GM12878 (cell line): ENCODE measurements around the gene RER1. TPM values are rescaled to one million over a fixed set of nuclear protein-coding genes. Genes with fewer than 3 reads are reported as not detected.

Experiments used
- ATAC-seq: fragments of 200-7000 bp; cut with Tn5 transposase; 3 replicates; pipeline ENCODE4 v1.9.1; 2020; ENCODE audit warnings: mild to moderate bottlenecking, moderate library complexity
- BruUV-seq: library from RNA; stranded (reverse); fragments of 400-500 nt; replicated peaks from 2 replicates; lab custom pipeline; 2021; lab: Mats Ljungman, UMichigan
- CTCF ChIA-PET: fragments of 300-600 bp; sonication (Branson Sonifier 250); formaldehyde crosslinking; extraction: SDS; loops from one replicate; lab custom pipeline; 2021; ENCODE audit warnings: inconsistent platforms; lab: Yijun Ruan, JAX
- POLR2A ChIA-PET: fragments of 350-600 bp; formaldehyde crosslinking; extraction: SDS; loops from one replicate; lab custom pipeline; 2021; ENCODE audit warnings: inconsistent platforms; lab: Charles Lee
- RAD21 ChIA-PET: fragments of 300-600 bp; sonication (Branson Sonifier 250); formaldehyde crosslinking; loops from one replicate; lab custom pipeline; 2023; ENCODE audit warnings: antibody characterized with exemption; ENCODE audit not compliant: unreplicated experiment; lab: Charles Lee
- SMC1A ChIA-PET: fragments of 300-600 bp; sonication (Branson Sonifier 250); formaldehyde crosslinking; loops from one replicate; lab custom pipeline; 2023; ENCODE audit not compliant: unreplicated experiment, uncharacterized antibody; lab: Charles Lee
- DNase-seq: peaks from one replicate; pipeline ENCODE4 v3.0.0-alpha.2; 2011; ENCODE audit warnings: low read depth, low spot score
- FAIRE-seq: peaks from 3 replicates; lab custom pipeline; 2011; peaks lifted over from hg19 to GRCh38; lab: Jason Lieb, UNC
- H2AFZ ChIP-seq: 2 replicates; pipeline ENCODE4 v1.6.0; 2011; ENCODE audit warnings: low read depth, low read length, control low read depth; ENCODE audit not compliant: control insufficient read depth
- H3K27ac ChIP-seq: 2 replicates; pipeline ENCODE4 v1.5.1; 2011; ENCODE audit warnings: control low read depth; ENCODE audit not compliant: control insufficient read depth, insufficient read depth
- H3K27me3 ChIP-seq, 2 experiments: replicated peaks in 1 of 2; 2 replicates each; pipeline versions ENCODE4 v1.6.0 to v1.6.1; 2011; ENCODE audit warnings: low read length in 1 of 2; ENCODE audit not compliant: control insufficient read depth in 2 of 2, insufficient read depth in 2 of 2
- H3K36me3 ChIP-seq, 2 experiments: 2 replicates each; pipeline ENCODE4 v1.5.1; 2011; ENCODE audit warnings: low read length in 1 of 2; ENCODE audit not compliant: control insufficient read depth in 2 of 2, insufficient read depth in 2 of 2
- H3K4me1 ChIP-seq: 2 replicates; pipeline ENCODE4 v1.6.1; 2011; ENCODE audit warnings: mild to moderate bottlenecking, low read length, moderate library complexity, mixed read lengths; ENCODE audit not compliant: control insufficient read depth, insufficient read depth
- H3K4me2 ChIP-seq: 2 replicates; pipeline ENCODE4 v1.6.0; 2011; ENCODE audit warnings: control low read depth; ENCODE audit not compliant: control insufficient read depth, insufficient read depth
- H3K4me3 ChIP-seq: fragments of 200-600 bp; sonication (generic); 2 replicates; pipeline ENCODE4 v1.5.1; 2016
- H3K79me2 ChIP-seq: 2 replicates; pipeline ENCODE4 v1.6.0; 2011; ENCODE audit warnings: low read length; ENCODE audit not compliant: control insufficient read depth, insufficient read depth
- H3K9ac ChIP-seq: 2 replicates; pipeline ENCODE4 v1.8.0; 2011; ENCODE audit warnings: low read length, control low read depth, mixed read lengths; ENCODE audit not compliant: control insufficient read depth, insufficient read depth
- H3K9me3 ChIP-seq: replicated peaks from 3 replicates; pipeline ENCODE4 v1.5.1; 2011; ENCODE audit warnings: mild to moderate bottlenecking, low read length; ENCODE audit not compliant: control insufficient read depth, insufficient read depth
- H4K20me1 ChIP-seq: 2 replicates; pipeline ENCODE4 v1.6.0; 2011; ENCODE audit not compliant: control insufficient read depth, insufficient read depth
- CREM ChIP-seq: IDR thresholded peaks from 2 replicates; pipeline ENCODE4 v1.6.1; 2014; ENCODE audit warnings: antibody characterized with exemption, low read depth
- EGR1 ChIP-seq, 2 experiments: IDR thresholded peaks; 1 replicate in 1 of 2; 2 replicates in 1 of 2; pipeline ENCODE4 v1.6.1; 2011 to 2012; ENCODE audit warnings: low read depth in 2 of 2, low read length in 2 of 2, borderline replicate concordance in 1 of 2, mild to moderate bottlenecking in 1 of 2, moderate library complexity in 1 of 2
- NR2F1 ChIP-seq: fragments of 450-650 bp; conservative IDR thresholded peaks from 2 replicates; pipeline ENCODE4 v1.6.1; 2017; ENCODE audit warnings: mild to moderate bottlenecking
- PAX8 ChIP-seq: fragments of 450-650 bp; IDR thresholded peaks from 2 replicates; pipeline ENCODE4 v1.6.1; 2017; ENCODE audit warnings: mild to moderate bottlenecking, moderate library complexity
- PML ChIP-seq: IDR thresholded peaks from 2 replicates; pipeline ENCODE4 v1.6.1; 2012; ENCODE audit warnings: low read length, inconsistent platforms
- PRDM15 ChIP-seq: fragments of 450-650 bp; formaldehyde crosslinking; IDR thresholded peaks from 2 replicates; pipeline ENCODE4 v1.4.0; 2020; ENCODE audit warnings: mild to moderate bottlenecking, moderate library complexity
- RAD21 ChIP-seq: IDR thresholded peaks from 2 replicates; pipeline ENCODE4 v1.6.1; 2011; ENCODE audit warnings: mild to moderate bottlenecking, low read depth, low read length, moderate library complexity; ENCODE audit not compliant: insufficient read depth
- SREBF2 ChIP-seq: IDR thresholded peaks from 2 replicates; pipeline ENCODE4 v1.6.1; 2012; ENCODE audit warnings: mild to moderate bottlenecking, low read length
- TARDBP ChIP-seq: IDR thresholded peaks from 2 replicates; pipeline ENCODE4 v1.6.1; 2016; ENCODE audit warnings: borderline replicate concordance
- TCF7 ChIP-seq: IDR thresholded peaks from 2 replicates; pipeline ENCODE4 v1.6.1; 2014; ENCODE audit warnings: antibody characterized with exemption, borderline replicate concordance
- WGBS: methylation state at CpG from one replicate; pipeline ENCODE4 v1.1.6; 2016; ENCODE audit warnings: low lambda C conversion rate; ENCODE audit not compliant: insufficient replicate concordance, insufficient coverage; ENCODE audit errors: missing lambda C conversion rate; 5-methylcytosine and 5-hydroxymethylcytosine counted together
- in situ Hi-C: fragments of 300-500 bp; cut with MboI; formaldehyde crosslinking; loops from 9 replicates; pipeline ENCODE4 v1.14.3; 2018; ENCODE audit warnings: mixed read lengths
- intact Hi-C: fragments of 100-400 bp; cut with micrococcal nuclease; formaldehyde crosslinking; loops from one replicate; pipeline ENCODE4 v1.14.2; 2022; ENCODE audit not compliant: unreplicated experiment
- polyA plus RNA-seq, 11 experiments: library from polyadenylated mRNA; depleted of rRNA in 4 of 11; unstranded in 6 of 11; stranded (reverse) in 5 of 11; fragments of >200 nt; fragmentation: Nextera tagmentation in 4 of 11; fragmentation: Illumina TruSeq in 1 of 11; extraction: Ambion mirVana in 4 of 11; extraction: Trizol in 1 of 11; gene quantifications; 1 replicate in 1 of 11; 2 replicates in 10 of 11; pipeline versions ENCODE4 v1.2.1 to v1.2.3, GENCODE V29; 2011 to 2016; ENCODE audit warnings: inconsistent platforms in 2 of 11, missing spikeins in 2 of 11, low read depth in 1 of 11
- total RNA-seq, 4 experiments: library from RNA; depleted of rRNA in 3 of 4; stranded (reverse); fragments of >200 nt in 3 of 4; fragmentation: Illumina TruSeq in 1 of 4; extraction: Trizol in 1 of 4; gene quantifications; 2 replicates each; pipeline versions ENCODE4 v1.2.1 to v1.2.3, GENCODE V29; 2013 to 2021
- TF ChIP-seq, protein P1 (sequence below), 3 experiments: IDR thresholded peaks in 2 of 3; conservative IDR thresholded peaks in 1 of 3; 2 replicates each; pipeline ENCODE4 v1.5.1; 2011; ENCODE audit warnings: low read depth in 3 of 3, low read length in 3 of 3, mild to moderate bottlenecking in 3 of 3, control low read depth in 2 of 3, moderate library complexity in 2 of 3, inconsistent platforms in 1 of 3, mixed read lengths in 1 of 3; ENCODE audit not compliant: control insufficient read depth in 2 of 3, insufficient read depth in 1 of 3; ENCODE audit errors: extremely low read depth in 1 of 3

RER1 gene
- total and polyA plus RNA-seq, 10 of the 15 experiments (the other 5 are each of a cell fraction or from before 2014, with no cell fraction given): 29.2 to 274 (median 136) TPM

DNA sequence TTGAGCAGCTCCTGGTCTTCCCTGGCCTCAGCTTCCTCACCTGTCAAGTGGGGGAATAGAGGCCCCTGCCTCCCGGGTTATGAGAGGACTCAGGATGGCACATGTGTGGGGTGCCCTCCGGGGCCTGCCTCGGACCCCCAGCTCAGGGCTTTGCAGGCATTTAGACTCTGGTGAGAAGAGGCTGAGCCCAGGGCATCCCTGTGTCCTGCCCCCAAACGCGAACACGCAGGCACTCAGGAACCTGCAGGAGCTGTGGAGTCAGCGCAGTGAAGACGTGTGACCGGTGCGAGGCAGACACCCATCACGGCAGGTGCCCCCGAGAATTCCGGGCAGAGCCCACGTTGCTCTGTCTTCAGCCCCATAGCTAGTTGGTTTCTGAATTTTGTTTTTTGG, 26.2 kb downstream of the RER1 start (continued):
- no peak for TF ChIP-seq RAD21
- TF ChIP-seq NR2F1: no peak
- no peak for TF ChIP-seq PAX8
- TF ChIP-seq CREM: no peak
- TF ChIP-seq TARDBP: no peak
- TF ChIP-seq TCF7: no peak

GRCh38 chr1:2418791-2419320, 27.2 kb downstream of the RER1 start:
- Histone ChIP-seq H3K9me3 (peaks cover 2% of the 10 kb centered on the region; the same call in 1 of the 3 replicates), H3K4me3 (no peak overlapping the region), H2AFZ (no peak overlapping the region), H3K4me2 (no peak overlapping the region), H3K27me3 (no peaks in the 10 kb centered on the region), H3K79me2 (peaks cover 2% of the 10 kb centered on the region; the same call in 1 of the 2 replicates), H3K4me1 (peaks cover 19% of the 10 kb centered on the region), H4K20me1 (no peaks in the 10 kb centered on the region), H3K36me3 (no peaks in the 10 kb centered on the region), H3K9ac (no peak overlapping the region), H3K27ac (no peak overlapping the region)
- no peak for TF ChIP-seq PRDM15 (CRISPR knock-in tag)
- no peak for TF ChIP-seq PML
- TF ChIP-seq SREBF2: no peak
- no peak for TF ChIP-seq EGR1 (IDR thresholded peaks at IDR 0.05; ENCODE audit: borderline replicate concordance in 1 of 2, low read depth in 2 of 2, low read length in 2 of 2)
- no peak for TF ChIP-seq TCF7
- TF ChIP-seq, protein P1, sequence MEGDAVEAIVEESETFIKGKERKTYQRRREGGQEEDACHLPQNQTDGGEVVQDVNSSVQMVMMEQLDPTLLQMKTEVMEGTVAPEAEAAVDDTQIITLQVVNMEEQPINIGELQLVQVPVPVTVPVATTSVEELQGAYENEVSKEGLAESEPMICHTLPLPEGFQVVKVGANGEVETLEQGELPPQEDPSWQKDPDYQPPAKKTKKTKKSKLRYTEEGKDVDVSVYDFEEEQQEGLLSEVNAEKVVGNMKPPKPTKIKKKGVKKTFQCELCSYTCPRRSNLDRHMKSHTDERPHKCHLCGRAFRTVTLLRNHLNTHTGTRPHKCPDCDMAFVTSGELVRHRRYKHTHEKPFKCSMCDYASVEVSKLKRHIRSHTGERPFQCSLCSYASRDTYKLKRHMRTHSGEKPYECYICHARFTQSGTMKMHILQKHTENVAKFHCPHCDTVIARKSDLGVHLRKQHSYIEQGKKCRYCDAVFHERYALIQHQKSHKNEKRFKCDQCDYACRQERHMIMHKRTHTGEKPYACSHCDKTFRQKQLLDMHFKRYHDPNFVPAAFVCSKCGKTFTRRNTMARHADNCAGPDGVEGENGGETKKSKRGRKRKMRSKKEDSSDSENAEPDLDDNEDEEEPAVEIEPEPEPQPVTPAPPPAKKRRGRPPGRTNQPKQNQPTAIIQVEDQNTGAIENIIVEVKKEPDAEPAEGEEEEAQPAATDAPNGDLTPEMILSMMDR (IDR thresholded peaks at IDR 0.05 in 2 of 3, conservative IDR thresholded peaks at IDR 0.05 in 1 of 3; ENCODE audit: control insufficient read depth in 2 of 3, extremely low read depth in 1 of 3, insufficient read depth in 1 of 3, low read depth in 3 of 3, low read length in 3 of 3): no peak
- CTCF ChIA-PET: no interaction called here
- 66% methylated on average over 16 of the region's 16 CpGs for WGBS
- FAIRE-seq (no peak), DNase-seq (no peak), ATAC-seq (no peak)
- no TSS peak for BruUV-seq
- RAD21 ChIA-PET: no interaction called here
- intact Hi-C loops (no loop called here), in situ Hi-C loops (loop anchor here (10.0 kb wide), 1 partner anchor 376 kb away; no protein-coding TSS in a partner anchor)
- SMC1A ChIA-PET: no interaction called here
- POLR2A ChIA-PET: no interaction called here
